Lower leg skin (tissue), 4 donors: ENCODE measurements around the gene ZFP36L1. TPM values are rescaled to one million over a fixed set of nuclear protein-coding genes. Genes with fewer than 3 reads are reported as not detected.

Experiments
- DNase-seq, 2 donors: peaks; one replicate each; pipeline ENCODE4 v3.0.0-alpha.2; 2019; ENCODE audit warnings: low spot score in 2 of 2
- H3K4me3 ChIP-seq: fragments of 200-600 bp; sonication (generic); 2 replicates; pipeline ENCODE4 v1.5.1; 2017; ENCODE audit warnings: mild to moderate bottlenecking, low read depth; ENCODE audit not compliant: poor library complexity, severe bottlenecking
- CTCF ChIP-seq, 3 donors: fragments of 450-650 bp; IDR thresholded peaks; one replicate each; pipeline ENCODE4 v1.5.1; 2016; ENCODE audit warnings: antibody characterized with exemption in 3 of 3, mild to moderate bottlenecking in 3 of 3, moderate library complexity in 2 of 3
- POLR2A ChIP-seq, 2 donors: fragments of 450-650 bp; IDR thresholded peaks; one replicate each; pipeline ENCODE4 v1.6.1; 2016 to 2017; ENCODE audit warnings: antibody characterized with exemption in 2 of 2, mild to moderate bottlenecking in 1 of 2, moderate library complexity in 1 of 2
- WGBS, 2 donors: methylation state at CpG; one replicate each; pipeline ENCODE4 v1.1.5; 2018; 5-methylcytosine and 5-hydroxymethylcytosine counted together
- intact Hi-C: fragments of 100-400 bp; cut with DNase I; formaldehyde crosslinking; loops from one replicate; pipeline ENCODE4 v1.15.0; 2023; ENCODE audit warnings: low total_unique reads
- total RNA-seq, 4 donors: library from RNA; depleted of rRNA; stranded (reverse); fragments of >200 nt; gene quantifications; one replicate each; pipeline ENCODE4 v1.1.0, GENCODE V29; 2016

Gene ZFP36L1
- total RNA-seq, 4 donors from 2014 or later = 466 to 2,618 (median 922) TPM

DNA sequence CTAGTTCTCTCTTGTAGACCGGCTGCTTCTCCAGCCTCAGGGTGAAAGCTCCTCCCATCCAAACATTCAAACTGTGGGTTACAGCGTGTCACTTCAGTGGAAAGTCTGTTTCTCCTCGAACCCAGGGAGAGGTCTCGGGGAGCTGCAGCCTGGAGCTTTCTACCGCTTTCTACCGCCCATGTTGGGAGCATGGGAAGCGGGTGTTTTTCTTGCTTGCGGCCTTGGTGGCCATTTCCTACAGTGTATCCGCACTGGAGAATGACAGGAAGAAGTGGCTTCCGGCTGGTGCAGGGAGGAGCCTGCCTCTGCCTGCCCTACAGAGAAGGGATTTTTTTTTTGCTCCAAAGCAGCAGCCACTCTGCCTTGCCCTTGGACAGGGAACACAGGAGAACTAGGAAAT lies 21.2 kb downstream of the ZFP36L1 start:
- intact Hi-C loops = no loop called here
- TF ChIP-seq POLR2A (IDR thresholded peaks at IDR 0.05) (no peak), CTCF (IDR thresholded peaks at IDR 0.05) (no peak)
- no peak for DNase-seq
- H3K4me3 ChIP-seq = no peak overlapping the region
- 57 to 62% methylated on average over 10 of the region's 10 CpGs for WGBS, 2 donors

GRCh38 chr14:68770553-68771286 lies 22.1 kb downstream of the ZFP36L1 start:
- intact Hi-C loops = no loop called here
- 93% methylated on average over 11 of the region's 11 CpGs for whole genome bisulfite sequencing, 2 donors
- no peak overlapping the region for H3K4me3 ChIP-seq
- TF ChIP-seq POLR2A (IDR thresholded peaks at IDR 0.05) (no peak), CTCF (IDR thresholded peaks at IDR 0.05) (no peak)
- no peak for DNase-seq

DNA sequence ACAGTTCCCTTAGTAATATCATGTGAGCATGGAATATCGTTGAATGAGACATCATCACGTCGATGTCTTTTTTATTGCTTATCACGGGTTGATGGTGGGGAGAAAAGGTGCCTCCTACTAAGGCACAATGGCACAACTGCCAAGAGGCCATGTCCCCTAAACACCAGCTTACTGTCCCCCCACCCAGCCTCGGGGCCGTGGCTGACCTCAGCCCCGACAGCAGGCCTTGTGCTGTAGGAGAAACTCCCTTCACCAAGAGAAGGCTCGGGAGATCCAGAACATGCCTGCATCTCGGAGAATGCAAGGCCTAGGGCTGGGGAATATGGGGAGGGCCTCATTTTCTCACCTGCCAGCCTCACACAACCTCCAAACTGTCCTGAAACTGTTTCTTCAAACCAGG lies 22.8 kb downstream of the ZFP36L1 start:
- intact Hi-C loops = no loop called here
- no peak overlapping the region for H3K4me3 ChIP-seq
- 93 to 94% methylated on average over 9 of the region's 9 CpGs for WGBS, 2 donors
- TF ChIP-seq CTCF (IDR thresholded peaks at IDR 0.05) (no peak), POLR2A (IDR thresholded peaks at IDR 0.05) (no peak)
- no peak for DNase-seq

DNA sequence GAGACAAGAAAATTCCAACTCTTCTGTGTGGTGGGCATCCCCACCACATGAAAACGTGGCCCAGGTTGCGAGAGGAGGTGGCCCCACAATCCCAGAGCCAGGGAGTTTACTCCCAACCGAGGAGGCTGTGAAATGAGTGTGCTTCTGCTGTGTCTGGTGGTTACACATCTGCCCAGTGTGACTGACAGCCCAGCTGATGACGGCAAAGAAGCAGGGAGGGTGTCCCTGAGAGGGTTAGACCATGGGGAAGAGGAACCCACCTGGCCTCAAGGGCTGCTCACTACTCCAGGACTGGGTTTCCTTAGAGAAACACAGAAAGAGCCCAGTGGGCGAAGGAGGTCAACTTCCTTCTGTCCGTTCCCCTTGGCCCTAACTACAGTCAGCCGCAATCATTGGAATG lies 24.6 kb downstream of the ZFP36L1 start:
- WGBS, 2 donors = 88 to 91% methylated on average over 7 of the region's 7 CpGs
- intact Hi-C loops = no loop called here
- no peak for TF ChIP-seq POLR2A (IDR thresholded peaks at IDR 0.05)
- TF ChIP-seq CTCF (IDR thresholded peaks at IDR 0.05) = no peak
- H3K4me3 ChIP-seq = no peak overlapping the region
- DNase-seq = no peak

DNA sequence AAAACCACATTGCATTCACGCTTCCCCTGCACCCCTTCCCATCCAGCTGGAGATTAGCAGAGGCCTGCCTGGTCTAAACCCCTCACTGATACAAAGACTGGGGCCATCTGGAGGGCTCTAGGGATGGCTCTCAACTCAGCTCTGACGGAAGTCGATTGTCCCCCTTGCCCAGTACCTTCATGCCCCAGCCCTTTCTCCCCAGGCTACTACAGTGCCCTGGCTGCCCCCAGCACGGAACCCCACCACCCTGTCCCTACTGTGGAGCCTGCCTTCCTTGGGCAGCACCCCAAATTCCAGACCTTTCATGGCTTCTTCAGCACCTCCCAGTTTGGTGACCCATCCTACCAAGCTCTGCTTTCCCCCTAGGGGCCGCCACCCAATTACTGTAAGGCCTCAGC lies 25.6 kb downstream of the ZFP36L1 start:
- 97 to 100% methylated on average over 5 of the region's 5 CpGs for WGBS, 2 donors
- no peak overlapping the region for H3K4me3 ChIP-seq
- no peak for DNase-seq
- TF ChIP-seq POLR2A (IDR thresholded peaks at IDR 0.05) (no peak), CTCF (IDR thresholded peaks at IDR 0.05) (no peak)
- intact Hi-C loops = no loop called here
